ENCODE results near the gene ITPKB.

Gene ITPKB

DNA sequence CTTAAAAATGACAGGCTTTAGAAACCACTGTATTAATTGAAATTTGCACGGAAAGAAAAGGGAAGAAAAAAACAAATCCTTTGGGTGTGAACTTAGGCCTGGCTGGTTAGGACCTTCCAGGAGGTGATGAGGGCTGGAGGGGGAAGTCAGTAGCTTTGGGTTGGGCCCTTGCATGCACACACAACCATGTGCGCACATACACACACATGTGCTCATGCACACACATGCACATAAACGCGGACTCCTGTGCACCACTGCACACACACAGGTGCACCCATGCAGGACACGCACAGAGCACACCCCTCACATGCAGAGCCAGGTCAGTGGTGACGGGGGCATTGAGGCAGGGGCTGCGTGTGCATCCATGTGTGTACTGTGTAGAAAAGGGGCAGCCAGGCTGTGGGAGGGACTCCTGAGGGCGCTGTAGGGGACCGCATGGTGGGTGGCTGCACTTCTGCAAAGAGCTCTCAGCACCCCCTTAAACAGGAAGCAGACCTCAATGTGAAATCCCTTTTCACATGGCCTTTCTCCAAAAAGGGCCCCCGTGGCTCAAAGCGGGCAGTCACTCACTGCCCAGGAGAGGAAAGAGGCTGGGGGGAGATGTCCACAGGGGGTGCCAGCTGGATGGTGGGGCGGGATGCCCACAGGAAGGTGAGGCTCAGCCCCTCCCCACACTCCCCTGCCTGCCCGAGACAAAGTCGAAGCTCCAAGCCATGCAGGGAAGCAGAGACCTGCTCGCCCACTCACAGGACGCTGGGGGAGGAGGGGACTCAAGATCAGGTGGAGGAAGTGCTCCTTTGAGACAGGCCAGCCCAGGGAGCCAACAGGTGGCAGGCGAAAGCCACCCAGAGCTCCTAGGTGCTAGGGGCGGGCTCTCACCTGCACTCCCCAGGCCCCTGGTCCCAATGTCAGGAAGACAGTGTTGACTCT is 95.2 kb downstream of the ITPKB start:
- Histone ChIP-seq H3K4ac (ENCODE audit: low read depth, low read length) (no peak overlapping the region), H2BK15ac (replicated peaks; ENCODE audit: low read depth) (no peak overlapping the region), H3K4me2 (ENCODE audit: low read length) (no peak overlapping the region), H3K18ac (ENCODE audit: low read length) (no peak overlapping the region), H3K56ac (ENCODE audit: low read length) (no peak overlapping the region), H4K8ac (ENCODE audit: low read depth, low read length) (no peak overlapping the region), H3K27me3 (ENCODE audit: insufficient read depth, low read length, poor library complexity) (no peaks in the 10 kb centered on the region), H3K23ac (ENCODE audit: low read length) (peak overlapping the region; percentile 45), H3K9ac (ENCODE audit: low read length) (no peak overlapping the region), H2BK5ac (ENCODE audit: low read length) (no peak overlapping the region), H2BK120ac (ENCODE audit: low read depth, low read length) (no peak overlapping the region), H2AK5ac (ENCODE audit: low read length) (no peak overlapping the region), H3K79me1 (ENCODE audit: low read length) (no peaks in the 10 kb centered on the region), H3K79me2 (ENCODE audit: control insufficient read depth, insufficient read depth, low read length) (no peaks in the 10 kb centered on the region), H4K5ac (ENCODE audit: low read length) (no peak overlapping the region), H3K4me3 (ENCODE audit: low read length) (no peak overlapping the region), H3K36me3 (ENCODE audit: control insufficient read depth, insufficient read depth, low read length) (peaks cover 1% of the 10 kb centered on the region), H3K27ac (ENCODE audit: low read depth, low read length) (no peak overlapping the region), H3K4me1 (ENCODE audit: control insufficient read depth, low read depth, low read length) (no peaks in the 10 kb centered on the region)
- no CpG with 5 or more reads among the region's 18 CpGs for WGBS (ENCODE audit: extremely low coverage, insufficient coverage, low lambda C conversion rate)
- DNase-seq = no peak

DNA sequence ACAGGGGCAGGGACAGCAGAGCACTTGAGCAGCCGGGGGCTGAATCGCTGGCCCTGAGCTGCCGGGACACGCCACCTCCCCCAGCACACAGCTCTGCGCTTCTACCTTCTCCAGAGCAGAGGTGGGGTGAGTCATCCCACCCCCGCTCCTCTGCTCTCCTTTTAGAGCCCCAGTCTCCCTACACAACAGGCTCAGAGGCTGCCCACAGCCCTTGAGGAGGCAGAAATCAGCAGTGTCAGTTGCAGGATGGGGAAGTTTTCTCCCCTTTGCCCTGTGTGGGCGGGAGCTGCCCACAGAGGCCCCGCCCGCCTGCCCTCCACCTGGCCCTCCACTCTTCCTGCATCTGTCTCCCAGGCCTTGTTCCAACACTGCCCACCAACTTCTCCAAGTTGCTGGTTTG is 95.9 kb downstream of the ITPKB start:
- no CpG with 5 or more reads among the region's 9 CpGs for WGBS (ENCODE audit: extremely low coverage, insufficient coverage, low lambda C conversion rate)
- H3K36me3 ChIP-seq (ENCODE audit: control insufficient read depth, insufficient read depth, low read length) = peaks cover 1% of the 10 kb centered on the region
- peak; percentile 72 for DNase-seq

GRCh38 chr1:226642421-226642820 is 96.7 kb downstream of the ITPKB start:
- no peak for DNase-seq
- no peaks in the 10 kb centered on the region for H3K79me2 ChIP-seq (ENCODE audit: control insufficient read depth, insufficient read depth, low read length)
- no peak overlapping the region for H3K9ac ChIP-seq (ENCODE audit: low read length)
- H3K4me1 ChIP-seq (ENCODE audit: control insufficient read depth, low read depth, low read length) = no peaks in the 10 kb centered on the region
- no peak overlapping the region for H3K4ac ChIP-seq (ENCODE audit: low read depth, low read length)
- H3K27me3 ChIP-seq (ENCODE audit: insufficient read depth, low read length, poor library complexity) = no peaks in the 10 kb centered on the region
- no peak overlapping the region for H2BK120ac ChIP-seq (ENCODE audit: low read depth, low read length)
- H2BK15ac ChIP-seq (replicated peaks; ENCODE audit: low read depth) = no peak overlapping the region
- no peak overlapping the region for H4K5ac ChIP-seq (ENCODE audit: low read length)
- no peak overlapping the region for H3K27ac ChIP-seq (ENCODE audit: low read depth, low read length)
- no peak overlapping the region for H3K4me2 ChIP-seq (ENCODE audit: low read length)
- H3K23ac ChIP-seq (ENCODE audit: low read length) = no peak overlapping the region
- H3K4me3 ChIP-seq (ENCODE audit: low read length) = no peak overlapping the region
- no peak overlapping the region for H2BK5ac ChIP-seq (ENCODE audit: low read length)
- no peaks in the 10 kb centered on the region for H3K79me1 ChIP-seq (ENCODE audit: low read length)
- WGBS (ENCODE audit: extremely low coverage, insufficient coverage, low lambda C conversion rate) = no CpG with 5 or more reads among the region's 8 CpGs
- H3K56ac ChIP-seq (ENCODE audit: low read length) = no peak overlapping the region
- H4K8ac ChIP-seq (ENCODE audit: low read depth, low read length) = no peak overlapping the region
- H2AK5ac ChIP-seq (ENCODE audit: low read length) = no peak overlapping the region
- H3K36me3 ChIP-seq (ENCODE audit: control insufficient read depth, insufficient read depth, low read length) = peaks cover 1% of the 10 kb centered on the region
- H3K18ac ChIP-seq (ENCODE audit: low read length) = no peak overlapping the region

More for the DNA sequence above, 95.9 kb downstream of the ITPKB start:
- H3K79me1 ChIP-seq (ENCODE audit: low read length) = no peaks in the 10 kb centered on the region
- no peak overlapping the region for H3K9ac ChIP-seq (ENCODE audit: low read length)
- H4K8ac ChIP-seq (ENCODE audit: low read depth, low read length) = no peak overlapping the region
- H2AK5ac ChIP-seq (ENCODE audit: low read length) = no peak overlapping the region
- no peak overlapping the region for H3K4me2 ChIP-seq (ENCODE audit: low read length)
- H3K18ac ChIP-seq (ENCODE audit: low read length) = no peak overlapping the region
- H2BK120ac ChIP-seq (ENCODE audit: low read depth, low read length) = no peak overlapping the region
- no peaks in the 10 kb centered on the region for H3K79me2 ChIP-seq (ENCODE audit: control insufficient read depth, insufficient read depth, low read length)
- no peak overlapping the region for H2BK15ac ChIP-seq (replicated peaks; ENCODE audit: low read depth)
- H3K4me3 ChIP-seq (ENCODE audit: low read length) = no peak overlapping the region
- H3K56ac ChIP-seq (ENCODE audit: low read length) = peak overlapping the region; percentile 56
- H3K4me1 ChIP-seq (ENCODE audit: control insufficient read depth, low read depth, low read length) = no peaks in the 10 kb centered on the region
- peak overlapping the region; percentile 13 for H3K27ac ChIP-seq (ENCODE audit: low read depth, low read length)
- H3K27me3 ChIP-seq (ENCODE audit: insufficient read depth, low read length, poor library complexity) = no peaks in the 10 kb centered on the region
- H3K4ac ChIP-seq (ENCODE audit: low read depth, low read length) = no peak overlapping the region
- no peak overlapping the region for H3K23ac ChIP-seq (ENCODE audit: low read length)
- no peak overlapping the region for H2BK5ac ChIP-seq (ENCODE audit: low read length)
- H4K5ac ChIP-seq (ENCODE audit: low read length) = no peak overlapping the region

DNA sequence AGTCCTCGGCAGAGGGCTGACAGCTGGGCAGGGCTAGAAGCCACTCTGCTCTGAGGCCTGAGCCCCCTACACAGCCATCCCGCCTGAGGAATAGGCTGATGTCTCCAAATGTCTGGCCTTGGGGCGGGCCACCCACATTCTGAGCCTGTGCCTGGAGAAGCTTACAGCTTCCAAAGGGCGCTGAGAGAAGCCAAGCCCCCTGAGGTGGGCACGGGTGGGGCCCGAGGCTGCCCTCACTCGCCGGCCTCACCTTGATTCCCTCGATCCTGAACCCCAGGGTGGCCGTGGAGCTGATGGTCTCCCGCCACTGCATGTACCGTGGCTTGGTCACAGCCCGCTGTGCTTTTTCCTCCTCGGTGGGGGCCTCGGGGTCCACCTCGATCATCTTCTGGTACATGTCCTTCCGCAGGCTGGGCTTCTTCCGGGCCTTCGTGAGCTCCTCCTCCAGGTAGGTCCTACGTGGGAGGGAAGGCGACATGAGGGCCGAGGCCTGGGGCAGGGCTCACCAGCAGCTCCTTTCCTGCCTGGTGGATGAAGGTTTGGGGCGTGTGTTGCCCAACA is 97.3 kb downstream of the ITPKB start:
- Histone ChIP-seq H3K27me3 (ENCODE audit: insufficient read depth, low read length, poor library complexity) (no peaks in the 10 kb centered on the region), H2BK15ac (replicated peaks; ENCODE audit: low read depth) (no peak overlapping the region), H3K9ac (ENCODE audit: low read length) (no peak overlapping the region), H4K8ac (ENCODE audit: low read depth, low read length) (no peak overlapping the region), H3K79me1 (ENCODE audit: low read length) (no peaks in the 10 kb centered on the region), H3K4ac (ENCODE audit: low read depth, low read length) (no peak overlapping the region), H3K23ac (ENCODE audit: low read length) (no peak overlapping the region), H3K79me2 (ENCODE audit: control insufficient read depth, insufficient read depth, low read length) (no peaks in the 10 kb centered on the region), H2BK5ac (ENCODE audit: low read length) (no peak overlapping the region), H2BK120ac (ENCODE audit: low read depth, low read length) (no peak overlapping the region), H3K27ac (ENCODE audit: low read depth, low read length) (no peak overlapping the region), H3K4me1 (ENCODE audit: control insufficient read depth, low read depth, low read length) (no peaks in the 10 kb centered on the region), H2AK5ac (ENCODE audit: low read length) (no peak overlapping the region), H3K56ac (ENCODE audit: low read length) (no peak overlapping the region), H3K4me3 (ENCODE audit: low read length) (no peak overlapping the region), H4K5ac (ENCODE audit: low read length) (no peak overlapping the region), H3K36me3 (ENCODE audit: control insufficient read depth, insufficient read depth, low read length) (no peaks in the 10 kb centered on the region), H3K4me2 (ENCODE audit: low read length) (no peak overlapping the region), H3K18ac (ENCODE audit: low read length) (no peak overlapping the region)
- DNase-seq = no peak
- no CpG with 5 or more reads among the region's 23 CpGs for WGBS (ENCODE audit: extremely low coverage, insufficient coverage, low lambda C conversion rate)

- Histone ChIP-seq H3K79me1 (ENCODE audit: low read length) (no peaks in the 10 kb centered on the region), H3K4me1 (ENCODE audit: control insufficient read depth, low read depth, low read length) (no peaks in the 10 kb centered on the region), H3K56ac (ENCODE audit: low read length) (no peak overlapping the region), H3K36me3 (ENCODE audit: control insufficient read depth, insufficient read depth, low read length) (no peaks in the 10 kb centered on the region), H3K18ac (ENCODE audit: low read length) (no peak overlapping the region), H3K9ac (ENCODE audit: low read length) (no peak overlapping the region), H4K5ac (ENCODE audit: low read length) (no peak overlapping the region), H3K79me2 (ENCODE audit: control insufficient read depth, insufficient read depth, low read length) (no peaks in the 10 kb centered on the region), H3K4me3 (ENCODE audit: low read length) (no peak overlapping the region), H4K8ac (ENCODE audit: low read depth, low read length) (no peak overlapping the region), H3K23ac (ENCODE audit: low read length) (no peak overlapping the region), H2AK5ac (ENCODE audit: low read length) (no peak overlapping the region), H3K27me3 (ENCODE audit: insufficient read depth, low read length, poor library complexity) (no peaks in the 10 kb centered on the region), H3K4ac (ENCODE audit: low read depth, low read length) (no peak overlapping the region), H3K27ac (ENCODE audit: low read depth, low read length) (no peak overlapping the region), H2BK15ac (replicated peaks; ENCODE audit: low read depth) (no peak overlapping the region), H2BK120ac (ENCODE audit: low read depth, low read length) (no peak overlapping the region), H3K4me2 (ENCODE audit: low read length) (no peak overlapping the region), H2BK5ac (ENCODE audit: low read length) (no peak overlapping the region)
- no peak for DNase-seq
- WGBS (ENCODE audit: extremely low coverage, insufficient coverage, low lambda C conversion rate) = no CpG with 5 or more reads among the region's 23 CpGs
Measured at GRCh38 chr1:226640321-226641136, 98.6 kb downstream of the ITPKB start.

Data from mesendoderm (in vitro differentiated cells).